ENCODE measurements around the gene STIM1.

- TF ChIP-seq EP300 (IDR thresholded peaks at IDR 0.05) = no peak
- no peak for TF ChIP-seq CTCF (IDR thresholded peaks at IDR 0.05)
- TF ChIP-seq POLR2AphosphoS5 (IDR thresholded peaks at IDR 0.05) = no peak
These were observed 2.0 kb upstream of the STIM1 start for GRCh38 chr11:3853545-3853842.

Measured in gastroesophageal sphincter (tissue), 3 donors.